HT1080 (cell line): ENCODE measurements around the gene COA6. TPM values are rescaled to one million over a fixed set of nuclear protein-coding genes. Genes with fewer than 3 reads are reported as not detected.
A peak's percentile ranks its signal among the peaks of the same experiment; 100 is the strongest.
"Not testable (repeated sequence)": the region's sequence is repeated elsewhere in the genome, so short reads cannot be mapped to it uniquely, and the experiment has no call there.

Experiments
- DNase-seq: peaks from one replicate; pipeline ENCODE4 v3.0.0-alpha.2; 2015; ENCODE audit warnings: low read depth
- total RNA-seq: library from RNA; depleted of rRNA; stranded (reverse); fragments of >200 nt; shearing (Covaris generic); gene quantifications from 2 replicates; pipeline ENCODE4 v1.2.3, GENCODE V29; 2014

The COA6 gene
- total RNA-seq, 1 experiment from 2014 or later, result 88.6 TPM

DNA sequence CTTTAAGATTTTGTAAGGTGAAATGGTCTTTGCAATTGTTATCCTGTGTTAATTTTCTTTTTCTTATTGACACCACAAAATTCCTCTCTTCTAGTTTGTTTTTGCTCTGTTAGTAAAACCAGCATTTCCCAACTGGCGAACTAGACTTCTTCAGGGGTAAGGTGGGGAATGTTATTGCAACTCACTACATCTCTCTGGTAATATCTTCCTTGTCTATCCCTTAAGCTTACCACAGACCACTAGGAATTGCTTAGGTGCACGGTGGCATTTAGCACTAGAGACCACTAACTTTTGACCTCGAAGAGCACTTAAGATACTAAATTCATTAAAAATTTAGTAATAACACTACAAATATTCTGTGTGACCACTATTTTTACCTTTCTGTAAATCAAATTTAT lies 4.2 kb upstream of the COA6 start:
- no peak for DNase-seq

GRCh38 chr1:234369784-234370183 lies 3.5 kb upstream of the COA6 start:
- DNase-seq, result peak; percentile 41

DNA sequence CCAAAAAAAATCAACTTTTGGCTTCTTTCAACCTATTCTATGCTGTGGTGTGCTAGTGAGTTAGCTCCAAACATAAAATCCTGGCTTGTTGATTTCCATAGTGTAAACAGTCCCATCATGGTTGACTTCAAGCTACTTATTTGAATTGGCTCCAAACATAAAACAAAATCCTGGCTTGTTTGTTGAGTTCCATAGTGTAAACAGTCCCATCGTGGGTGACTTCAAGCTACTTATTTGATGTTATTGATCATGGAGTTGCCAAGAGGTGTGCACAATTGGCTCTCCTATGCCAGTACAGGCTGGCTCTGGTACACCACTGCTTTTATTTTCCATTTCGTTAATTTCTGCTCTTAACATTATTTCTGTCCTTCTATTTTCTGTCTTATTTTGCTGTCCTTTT lies 1.8 kb upstream of the COA6 start:
- DNase-seq, result no peak

DNA sequence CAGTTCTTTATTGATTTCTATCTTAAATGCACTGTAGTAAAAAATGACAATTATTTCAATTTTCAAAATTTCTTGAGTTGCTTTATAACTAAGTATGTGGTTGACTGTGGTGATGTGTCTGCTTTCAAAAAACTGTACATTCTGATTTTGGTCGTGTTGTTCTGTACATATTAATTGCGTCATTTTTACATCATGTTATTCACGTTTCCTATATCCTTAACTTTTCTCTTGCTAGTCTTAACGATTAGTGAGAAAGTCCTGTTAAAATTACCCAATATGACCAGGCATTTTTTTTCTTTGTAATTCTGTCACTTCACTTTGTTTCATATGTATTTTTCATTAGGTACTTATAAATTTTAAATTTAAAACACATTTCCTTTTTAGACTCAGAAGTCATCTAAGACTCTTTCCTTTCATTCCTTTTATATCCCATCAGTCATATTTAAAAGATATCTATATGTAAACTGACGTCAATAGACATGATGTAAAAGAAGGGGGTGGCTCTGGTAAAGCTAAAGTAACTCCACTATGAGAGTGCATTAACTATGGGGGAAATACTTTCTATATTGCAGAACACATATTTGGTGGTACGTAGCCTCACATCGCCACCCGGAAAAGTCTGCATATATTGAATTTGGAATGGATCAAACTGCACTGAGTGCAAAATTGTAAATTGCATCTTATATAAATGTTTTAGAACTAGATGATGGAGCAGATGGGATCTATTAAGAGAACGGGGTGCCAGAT lies 1.1 kb upstream of the COA6 start:
- no peak for DNase-seq

- no peak for DNase-seq
These were observed 651 bp downstream of the COA6 start for GRCh38 chr1:234373959-234374254.

DNA sequence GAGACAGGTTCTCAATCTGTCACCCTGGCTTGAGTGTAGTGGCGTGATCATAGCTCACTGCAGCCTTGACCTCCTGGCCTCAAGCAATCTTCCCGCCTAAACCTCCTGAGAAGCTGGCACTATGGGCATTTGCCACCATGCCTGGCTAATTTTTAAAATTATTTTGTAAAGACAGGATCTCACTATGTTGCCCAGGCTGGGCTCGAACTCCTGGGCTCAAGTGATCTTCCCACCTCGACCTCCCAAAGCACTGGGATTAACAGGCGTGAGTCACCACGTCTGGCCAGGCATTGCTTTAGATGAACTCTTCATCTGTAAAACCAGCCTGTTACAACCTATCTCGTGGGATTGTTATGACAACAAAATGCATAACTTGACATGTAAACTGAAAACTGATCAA lies 2.4 kb downstream of the COA6 start:
- no peak for DNase-seq

DNA sequence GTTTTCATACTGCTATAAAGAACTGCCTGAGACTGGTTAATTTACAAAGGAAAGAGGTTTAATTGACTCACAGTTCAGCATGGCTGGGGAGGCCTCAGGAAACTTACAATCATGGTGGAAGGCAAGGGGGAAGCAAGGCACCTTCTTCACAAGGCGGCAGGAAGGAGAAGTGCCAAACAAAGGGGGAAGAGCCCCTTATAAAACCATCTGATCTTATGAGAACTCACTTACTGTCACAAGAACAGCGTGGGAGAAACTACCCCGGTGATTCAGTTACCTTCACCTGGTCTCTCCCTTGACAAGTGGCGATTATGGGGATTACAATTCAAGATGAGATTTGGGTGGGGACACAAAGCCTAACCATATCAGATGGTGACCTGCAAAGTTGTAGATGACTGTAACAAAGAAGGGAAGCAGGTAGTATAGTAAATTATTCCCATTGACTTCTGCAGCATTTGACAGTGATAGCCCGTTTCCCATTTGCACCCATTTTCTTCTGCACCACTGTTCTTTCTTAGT lies 6.4 kb downstream of the COA6 start:
- not testable (repeated sequence) for DNase-seq

DNA sequence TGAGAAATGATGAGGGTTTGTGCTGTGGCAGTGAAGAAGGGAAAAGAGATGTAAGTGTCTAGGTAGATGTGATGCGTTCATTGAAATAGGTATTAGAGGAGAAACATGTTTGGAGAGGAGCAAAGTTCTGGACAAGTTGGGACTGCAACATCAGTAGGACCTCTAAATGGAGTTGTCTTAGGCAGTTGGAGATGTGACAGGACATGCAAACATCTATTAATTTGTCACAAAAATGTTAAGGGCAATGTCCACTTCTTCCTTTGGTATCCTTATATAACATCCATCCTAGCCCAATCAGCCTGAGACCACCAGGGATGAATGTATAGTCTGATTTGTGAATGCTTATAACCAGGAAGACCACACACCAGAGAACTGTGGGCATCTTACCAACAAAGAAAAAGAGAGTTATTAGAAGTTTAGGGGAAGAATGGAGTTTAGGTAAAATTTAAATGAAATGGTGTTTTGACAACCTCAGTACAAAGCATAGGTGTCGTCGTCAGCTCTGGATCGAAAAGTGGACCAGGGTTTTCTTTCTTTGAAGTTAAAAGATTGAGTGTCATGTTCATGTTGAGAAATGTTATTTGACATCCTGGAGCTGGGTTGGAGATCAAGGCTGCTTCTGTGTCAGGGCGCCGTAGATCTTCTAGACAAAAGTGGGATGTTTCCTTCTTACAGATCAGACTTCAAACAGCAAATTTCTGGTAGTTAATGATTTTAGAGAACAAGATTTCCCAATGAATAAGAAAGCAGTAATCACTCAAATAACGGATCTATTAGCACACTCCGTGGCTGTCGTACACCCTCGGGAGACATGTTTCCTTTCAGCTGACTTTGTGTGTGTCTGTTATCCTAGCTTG lies 8.7 kb downstream of the COA6 start:
- no peak for DNase-seq

- no peak for DNase-seq
These were observed 12.9 kb downstream of the COA6 start for GRCh38 chr1:234386122-234386521.

- no peak for DNase-seq
These were observed 14.8 kb downstream of the COA6 start for GRCh38 chr1:234388094-234388493.

DNA sequence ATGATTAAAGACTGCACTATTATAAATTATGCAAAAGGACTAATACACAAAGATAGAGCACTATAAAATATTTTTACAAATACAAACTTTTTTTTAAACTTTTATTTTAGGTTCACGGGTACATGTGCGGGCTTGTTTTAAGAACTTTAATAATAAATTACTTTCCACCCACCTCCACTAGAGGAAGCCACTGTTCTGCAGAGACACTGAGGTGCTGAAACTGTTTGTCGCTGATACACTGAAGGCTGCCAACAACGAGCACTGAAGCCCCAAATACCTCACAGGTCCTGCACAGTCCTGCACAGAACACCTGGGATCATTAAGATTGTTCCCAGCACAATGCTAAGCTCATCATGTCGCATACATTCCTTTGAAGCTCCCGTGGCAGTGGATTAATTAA lies 19.9 kb downstream of the COA6 start:
- DNase-seq, result no peak

GRCh38 chr1:234395297-234395696 lies 22.0 kb downstream of the COA6 start:
- no peak for DNase-seq

- no peak for DNase-seq
These were observed 22.8 kb downstream of the COA6 start for GRCh38 chr1:234396092-234396491.

DNA sequence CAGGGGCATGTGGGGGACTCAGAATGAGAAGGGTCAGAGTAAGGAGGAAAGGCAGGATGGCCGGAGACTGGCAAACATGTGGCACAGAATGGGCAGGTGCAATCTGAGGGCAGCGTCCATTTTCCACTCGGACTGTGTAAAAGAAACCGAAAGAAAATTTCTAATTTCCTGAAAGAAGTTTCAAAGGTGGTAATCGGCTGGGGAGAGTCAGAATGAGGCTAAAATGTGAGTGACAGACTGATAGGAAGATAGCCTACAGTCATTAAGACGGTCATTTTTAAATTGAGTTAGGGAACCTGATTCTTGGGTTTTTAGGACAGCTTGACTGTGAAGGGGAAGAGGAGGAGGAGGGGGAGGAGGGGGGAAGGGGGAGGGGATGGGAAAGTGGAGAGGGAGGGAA lies 23.6 kb downstream of the COA6 start:
- no peak for DNase-seq

GRCh38 chr1:234397732-234398131 lies 24.5 kb downstream of the COA6 start:
- DNase-seq, result no peak

- DNase-seq, result no peak
These were observed 25.7 kb downstream of the COA6 start for GRCh38 chr1:234398849-234399381.

DNA sequence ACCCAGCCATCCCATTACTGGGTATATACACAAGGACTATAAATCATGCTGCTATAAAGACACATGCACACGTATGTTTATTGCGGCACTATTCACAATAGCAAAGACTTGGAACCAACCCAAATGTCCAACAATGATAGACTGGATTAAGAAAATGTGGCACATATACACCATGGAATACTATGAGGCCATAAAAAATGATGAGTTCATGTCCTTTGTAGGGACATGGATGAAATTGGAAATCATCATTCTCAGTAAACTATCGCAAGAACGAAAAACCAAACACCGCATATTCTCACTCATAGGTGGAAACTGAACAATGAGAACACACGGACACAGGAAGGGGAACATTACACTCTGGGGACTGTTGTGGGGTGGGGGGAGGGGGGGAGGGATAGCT lies 26.3 kb downstream of the COA6 start:
- not testable (repeated sequence) for DNase-seq

- DNase-seq, result no peak
These were observed 27.5 kb downstream of the COA6 start for GRCh38 chr1:234400773-234401172.

GRCh38 chr1:234401658-234402057 lies 28.4 kb downstream of the COA6 start:
- DNase-seq, result no peak

- no peak for DNase-seq
These were observed 29.7 kb downstream of the COA6 start for GRCh38 chr1:234402939-234403338.

DNA sequence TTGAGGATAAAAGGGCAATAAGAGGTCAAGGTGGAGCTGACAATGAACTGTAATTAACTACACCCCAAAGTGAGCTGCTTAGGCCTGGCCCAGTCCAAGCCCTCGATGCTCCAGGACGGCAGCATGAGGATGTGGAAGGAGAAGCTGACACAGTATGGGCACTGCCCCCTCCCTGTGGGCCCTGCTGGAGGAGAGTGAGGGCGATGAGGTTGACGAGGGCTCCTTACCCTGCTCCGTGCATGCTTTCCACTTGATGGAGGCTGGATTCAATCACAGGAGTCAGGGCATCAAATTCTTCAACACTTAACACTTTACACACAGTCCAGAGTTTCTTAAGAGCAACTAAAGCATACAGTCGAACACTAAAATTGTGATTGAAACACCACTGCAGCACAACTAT lies 32.4 kb downstream of the COA6 start:
- DNase-seq, result no peak

GRCh38 chr1:234406871-234407270 lies 33.6 kb downstream of the COA6 start:
- no peak for DNase-seq

DNA sequence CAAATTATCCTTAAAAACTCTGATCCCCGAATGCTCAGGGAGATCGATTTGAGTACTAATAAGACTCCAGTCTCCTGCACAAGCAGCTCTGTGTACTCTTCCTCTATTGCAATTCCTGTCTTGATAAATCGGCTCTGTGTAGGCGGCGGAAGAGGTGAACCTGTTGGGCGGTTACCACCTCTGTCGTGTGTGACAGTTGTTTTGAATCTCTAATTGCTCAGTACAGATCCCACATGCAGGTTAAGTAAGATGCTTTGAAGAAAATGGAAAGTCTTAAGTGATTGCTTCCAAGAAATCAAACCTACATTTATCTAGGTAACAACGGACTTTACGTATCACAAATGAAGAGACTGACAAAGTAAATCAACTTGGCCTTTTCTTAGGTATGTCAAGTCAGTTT lies 35.5 kb downstream of the COA6 start:
- DNase-seq, result no peak
